Erythroblast (primary cell): Measurements from ENCODE around the gene UBE2G2.
A peak's percentile ranks its signal among the peaks of the same experiment; 100 is the strongest.

Experiments used
- DNase-seq, 2 experiments: peaks; one replicate each; lab custom pipeline; 2025; lab: John Stamatoyannopoulos, UW
- GATA1 ChIP-seq: IDR thresholded peaks from 2 replicates; pipeline ENCODE4 v1.6.1; 2011; ENCODE audit warnings: low read depth, mild to moderate bottlenecking, control low read depth, low read length, moderate library complexity
- POLR2A ChIP-seq: IDR thresholded peaks from 2 replicates; pipeline ENCODE4 v1.6.1; 2011; ENCODE audit warnings: mild to moderate bottlenecking, low read length

Gene UBE2G2, protein sequence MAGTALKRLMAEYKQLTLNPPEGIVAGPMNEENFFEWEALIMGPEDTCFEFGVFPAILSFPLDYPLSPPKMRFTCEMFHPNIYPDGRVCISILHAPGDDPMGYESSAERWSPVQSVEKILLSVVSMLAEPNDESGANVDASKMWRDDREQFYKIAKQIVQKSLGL

DNA sequence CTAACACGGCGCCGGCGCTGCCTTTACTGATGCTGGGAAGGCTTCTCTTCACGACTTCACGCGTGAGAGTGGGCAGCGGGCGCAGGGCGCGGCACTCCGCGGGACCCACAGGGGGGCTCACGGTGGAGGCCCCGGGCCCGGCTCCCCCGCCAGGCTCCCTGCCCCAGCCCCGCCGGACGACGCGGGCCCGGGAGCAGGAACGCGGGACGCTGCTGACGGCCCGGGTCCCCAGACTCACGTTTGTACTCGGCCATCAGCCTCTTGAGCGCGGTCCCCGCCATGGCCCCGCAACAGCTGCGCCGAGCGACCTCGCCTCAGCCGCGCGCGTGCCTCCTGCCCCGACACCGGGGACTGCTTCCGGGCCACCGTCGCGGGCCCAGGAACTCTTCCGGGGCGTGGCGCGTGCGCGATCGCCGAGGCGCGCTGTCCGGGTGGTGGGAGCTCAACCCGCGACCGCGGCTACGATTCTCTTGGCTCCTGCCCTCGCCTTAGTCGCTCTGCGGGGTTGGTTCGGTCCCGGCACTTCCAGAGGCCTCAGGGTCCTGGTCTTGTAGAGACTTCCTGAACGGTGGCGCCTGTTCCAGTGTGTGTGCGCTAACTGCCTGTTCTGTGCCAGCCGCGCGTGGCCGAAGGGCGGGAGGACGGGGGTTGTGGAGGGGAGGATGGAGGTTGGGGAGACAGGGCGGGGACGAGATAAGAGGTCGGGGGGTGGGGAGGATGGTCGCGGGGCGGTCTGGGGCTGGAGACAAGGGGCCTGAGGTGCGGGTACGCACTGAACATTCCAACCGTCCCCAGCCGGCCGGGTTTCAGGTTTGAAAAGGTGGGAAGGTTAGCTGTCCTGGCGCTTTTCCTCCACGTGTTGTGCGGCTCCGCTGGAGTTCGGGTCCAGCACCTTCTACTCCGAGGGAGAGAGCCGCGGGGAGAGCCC, at the start of gene UBE2G2:
Gene UBE2G2, minus strand, starts transcription at position 353 of the 928 bp plus-strand sequence. Its CDS starts 72 bp downstream, at position 281.
- TF ChIP-seq GATA1 (no peak), POLR2A (peak; percentile 83)
- peak; percentile 87 to 92 for DNase-seq

DNA sequence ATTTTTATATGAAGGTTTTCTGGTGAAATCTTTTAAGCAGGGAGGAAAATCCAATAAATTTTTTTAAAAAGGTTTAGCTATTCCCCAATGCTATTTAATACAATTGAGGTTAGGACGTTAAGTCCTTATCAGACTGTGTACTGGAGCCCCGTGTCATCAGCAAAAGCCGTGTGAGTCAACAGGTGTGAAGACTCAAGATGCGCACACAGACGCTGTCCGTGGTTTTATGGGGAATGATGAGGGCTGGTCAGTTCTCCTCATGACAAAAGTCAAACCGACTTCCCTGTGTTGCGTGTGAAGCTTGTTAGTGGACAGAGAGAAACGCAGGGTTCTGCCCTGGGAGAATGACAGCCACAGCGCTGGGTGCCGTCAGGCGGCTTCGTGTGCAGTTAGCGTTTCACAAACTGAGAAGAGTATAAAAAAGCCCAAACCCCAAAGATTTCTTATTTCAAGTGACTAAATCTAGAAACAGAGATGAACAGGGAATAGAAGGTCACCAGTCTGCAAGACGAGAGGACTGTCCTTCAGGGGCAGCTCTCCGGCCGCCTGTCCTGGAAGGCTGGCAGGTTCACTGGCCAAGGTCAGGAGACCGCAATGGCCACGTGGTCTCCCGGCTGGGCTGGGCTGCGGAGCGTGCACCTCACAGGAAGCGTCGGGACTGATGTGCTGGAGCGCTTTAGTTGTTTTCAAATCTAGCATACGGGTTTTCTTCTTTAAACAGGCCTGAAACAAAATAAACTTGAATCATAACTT, 49.5 kb upstream of the UBE2G2 start:
- no peak for DNase-seq
- TF ChIP-seq POLR2A, result no peak

DNA sequence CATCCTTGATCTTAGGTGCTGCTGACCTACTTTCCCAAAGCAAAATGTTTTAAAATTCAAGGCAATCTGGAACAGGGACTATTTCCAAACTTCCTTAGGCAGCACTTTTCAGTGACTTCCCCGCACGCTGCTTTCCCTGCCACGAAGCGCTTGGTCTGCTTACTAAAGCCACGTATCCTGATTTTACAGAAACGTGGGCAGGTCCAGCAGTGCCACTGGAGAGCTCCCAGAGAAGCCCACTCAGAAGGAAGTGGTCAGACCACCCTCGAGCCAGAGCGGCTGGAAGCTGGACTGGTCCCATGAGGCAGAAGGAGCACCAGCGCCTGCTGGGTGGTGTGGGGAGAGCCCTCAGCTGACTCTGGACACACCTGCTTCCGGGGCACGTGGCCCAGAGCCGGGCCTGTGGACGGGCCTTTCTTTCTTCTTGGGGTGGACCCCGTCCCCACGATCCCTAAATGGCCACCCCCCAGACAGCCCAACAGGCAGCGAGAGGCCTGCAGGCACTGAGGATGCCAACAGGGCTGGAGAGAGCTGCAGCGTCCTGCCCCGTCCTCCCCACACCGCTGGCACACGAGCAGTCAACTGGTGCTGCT, 48.7 kb upstream of the UBE2G2 start:
- TF ChIP-seq GATA1 (no peak), POLR2A (no peak)
- no peak for DNase-seq

DNA sequence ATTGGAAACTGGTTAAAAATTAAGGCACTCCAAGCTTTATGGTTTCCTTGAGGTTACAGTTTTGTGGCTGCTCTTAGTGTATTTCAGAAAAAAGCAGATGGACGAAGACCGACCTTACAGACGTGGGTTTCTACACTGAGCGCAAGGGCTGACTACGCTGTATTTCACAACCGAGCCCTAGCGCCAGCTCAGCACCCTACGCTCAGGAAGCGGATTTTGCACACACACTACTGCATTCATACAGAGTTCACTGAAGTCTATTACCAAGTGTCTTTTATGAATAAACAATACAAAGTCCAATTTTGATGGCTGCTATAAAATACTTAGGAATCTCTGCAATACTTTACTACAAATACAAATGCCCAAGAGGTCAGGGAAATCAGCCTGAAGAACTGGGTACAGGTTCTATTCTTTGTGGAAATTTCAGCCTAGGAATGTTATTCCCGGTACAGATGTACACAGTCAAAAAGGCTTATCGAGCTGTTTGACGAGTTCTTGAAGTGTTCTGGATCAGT, 48.1 kb upstream of the UBE2G2 start:
- no peak for TF ChIP-seq GATA1
- no peak for TF ChIP-seq POLR2A
- DNase-seq, result no peak

DNA sequence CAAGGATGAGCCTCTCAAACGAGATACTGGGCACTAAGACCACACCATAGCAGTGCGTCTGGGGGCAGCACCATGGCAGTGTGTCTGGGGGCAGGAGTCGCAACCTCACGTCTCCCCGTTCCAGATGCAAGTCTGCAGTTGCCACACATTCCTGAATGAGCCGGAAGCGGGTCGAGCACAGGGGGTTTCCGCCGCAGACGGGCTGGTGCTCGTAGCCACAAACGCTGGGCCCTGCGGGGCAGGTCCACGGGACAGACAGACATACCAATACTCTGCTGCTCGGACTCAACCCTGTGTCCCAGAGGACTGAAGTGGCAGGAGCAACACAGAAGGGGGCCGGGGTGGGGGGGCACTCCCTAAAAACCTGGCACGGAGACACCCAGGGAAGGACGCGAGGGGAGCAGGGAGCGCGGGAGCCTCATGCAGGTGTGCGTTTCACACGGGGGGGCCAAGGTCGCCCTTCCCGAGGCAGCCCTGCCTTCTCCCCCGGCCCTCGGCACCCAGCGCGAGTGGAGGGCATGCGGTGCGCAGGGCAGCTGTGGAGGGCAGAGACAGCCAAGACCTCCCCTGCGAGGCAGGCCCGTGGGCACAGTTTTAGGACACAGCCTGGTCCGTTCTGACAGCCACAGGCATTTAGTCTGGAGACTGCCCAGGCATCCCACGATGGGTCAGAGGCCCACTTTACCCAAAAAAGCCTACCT, 47.4 kb upstream of the UBE2G2 start:
- TF ChIP-seq GATA1 (no peak), POLR2A (no peak)
- DNase-seq, result no peak

DNA sequence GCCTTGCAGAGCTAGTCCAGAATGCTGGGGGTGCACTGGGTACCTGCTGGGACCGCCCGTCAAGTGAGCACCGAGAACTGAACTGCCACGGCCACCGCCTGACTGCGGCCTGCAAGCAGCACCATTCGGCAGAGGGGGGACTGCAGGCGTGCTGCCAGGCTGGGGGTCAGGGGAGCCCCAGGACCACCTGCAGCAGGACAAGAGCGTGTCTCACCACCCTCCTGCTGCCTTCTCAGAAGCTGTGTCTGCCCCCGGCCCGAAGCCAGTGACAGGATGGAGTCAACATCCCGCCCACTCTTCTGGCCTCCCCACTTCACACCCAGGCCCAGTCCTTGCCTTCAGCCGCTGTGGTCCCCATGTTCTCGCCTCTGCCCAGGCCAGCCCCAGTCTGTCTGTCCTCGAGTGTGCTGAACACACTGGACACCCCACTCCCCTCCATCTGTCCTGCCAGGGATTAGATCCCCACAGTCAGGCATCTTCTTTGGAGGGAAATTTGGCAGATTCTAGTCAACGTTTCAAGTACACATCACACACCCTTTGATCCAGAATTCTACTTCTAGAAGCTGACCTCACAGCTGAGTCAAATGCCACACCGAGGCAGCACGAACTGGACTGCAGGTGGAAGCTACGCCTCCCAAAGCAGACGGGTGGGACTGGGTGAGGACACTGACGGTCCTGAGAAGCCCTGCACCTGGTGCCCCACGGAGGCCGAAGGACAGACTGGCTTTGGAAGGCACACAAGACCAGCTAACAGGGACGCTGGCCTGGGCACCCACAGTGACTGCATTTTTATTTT, 45.8 kb upstream of the UBE2G2 start:
- TF ChIP-seq GATA1 (no peak), POLR2A (no peak)
- DNase-seq, result no peak

DNA sequence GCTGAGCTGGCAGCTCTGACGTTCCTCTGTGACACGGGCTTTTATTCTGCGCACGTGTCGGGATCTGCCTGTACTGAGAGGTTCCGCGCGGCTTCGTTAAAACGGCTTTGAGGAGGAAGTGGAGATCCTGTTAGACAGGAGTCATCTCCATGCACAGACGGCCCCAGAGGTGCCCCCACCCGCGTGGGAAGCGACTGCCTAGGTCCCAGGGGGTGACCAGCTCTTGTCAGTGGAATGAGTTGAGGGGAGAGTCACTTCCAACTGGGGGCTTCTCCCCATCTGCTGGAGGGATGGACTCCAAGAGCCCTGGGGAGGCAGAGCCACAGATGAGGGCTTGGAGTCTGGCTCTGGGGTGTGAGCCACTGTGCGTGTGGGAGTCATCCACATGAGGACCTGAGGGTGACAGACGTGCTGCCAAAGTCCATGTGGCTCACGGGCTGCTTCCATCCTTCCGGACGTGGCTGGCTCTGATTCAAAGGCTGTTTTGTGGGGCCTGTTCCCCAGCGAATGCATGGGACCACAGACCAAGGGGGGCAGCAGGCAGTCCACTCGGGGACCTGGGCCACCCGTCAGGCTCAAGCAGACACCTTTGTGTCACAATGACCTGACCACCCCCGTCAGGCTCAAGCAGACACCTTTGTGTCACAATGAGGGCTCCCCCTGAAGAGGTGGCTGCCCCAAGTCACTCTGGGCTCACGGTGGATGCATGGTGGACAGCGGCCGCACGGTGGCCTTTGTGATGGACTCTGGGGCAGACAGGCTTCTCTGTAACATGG, 45.1 kb upstream of the UBE2G2 start:
- no peak for TF ChIP-seq GATA1
- TF ChIP-seq POLR2A, result peak; percentile 9
- DNase-seq, result peak; percentile 51 to 52

DNA sequence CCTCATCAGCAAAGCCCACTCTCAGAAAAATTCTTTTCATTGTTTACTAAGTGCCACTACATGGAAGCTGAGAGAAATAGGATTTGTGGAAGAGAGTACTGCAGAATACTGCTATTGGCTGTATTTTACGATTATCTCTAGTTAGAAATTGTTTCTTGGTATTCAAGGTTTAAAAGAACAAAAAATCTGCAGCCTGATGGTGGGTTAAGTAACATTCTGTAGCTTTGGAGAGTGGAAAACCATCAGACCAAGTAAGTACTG, 44.5 kb upstream of the UBE2G2 start:
- TF ChIP-seq POLR2A (peak; percentile 5), GATA1 (no peak)
- no peak for DNase-seq

DNA sequence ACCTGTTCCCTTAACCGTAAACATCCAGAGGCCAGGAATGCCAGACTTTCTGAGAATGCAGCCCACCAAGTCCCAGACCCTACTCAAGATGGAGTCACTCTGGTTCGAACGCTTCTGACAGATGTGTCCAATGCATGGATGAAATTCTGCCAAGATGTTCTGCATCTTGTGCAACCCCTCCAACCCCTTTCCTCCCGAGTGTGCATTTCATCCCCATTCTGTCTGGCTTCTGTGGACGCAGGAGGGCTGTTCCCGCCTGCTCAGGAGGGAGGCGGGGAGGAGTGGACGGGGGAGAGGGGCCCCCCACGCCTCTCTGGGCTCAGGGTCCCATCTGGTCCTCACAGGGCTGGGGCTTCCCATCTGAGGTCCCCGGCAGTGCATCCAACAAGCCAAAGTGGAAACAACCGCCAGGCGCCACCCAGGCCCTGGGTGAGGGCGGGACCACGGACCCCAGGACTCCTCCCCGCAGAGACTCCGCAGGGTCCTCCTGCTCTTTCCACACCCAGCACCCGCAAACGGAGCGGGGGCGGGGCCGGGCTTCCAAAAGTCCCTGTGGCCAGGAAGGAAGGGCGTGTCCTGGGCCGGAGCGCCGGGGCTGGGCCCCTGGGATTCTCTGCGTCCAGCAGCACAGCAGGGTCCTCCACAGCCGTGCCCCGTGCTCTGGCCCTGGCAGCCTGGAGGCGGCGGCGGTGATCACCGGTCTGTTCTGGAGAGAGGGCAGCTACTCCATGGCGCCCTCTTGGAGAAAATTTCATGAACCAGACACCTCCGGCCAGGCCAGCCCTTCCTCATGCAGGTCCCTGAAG, 44.0 kb upstream of the UBE2G2 start:
- TF ChIP-seq POLR2A (peak; percentile 7), GATA1 (no peak)
- peak; percentile 75 to 79 for DNase-seq

DNA sequence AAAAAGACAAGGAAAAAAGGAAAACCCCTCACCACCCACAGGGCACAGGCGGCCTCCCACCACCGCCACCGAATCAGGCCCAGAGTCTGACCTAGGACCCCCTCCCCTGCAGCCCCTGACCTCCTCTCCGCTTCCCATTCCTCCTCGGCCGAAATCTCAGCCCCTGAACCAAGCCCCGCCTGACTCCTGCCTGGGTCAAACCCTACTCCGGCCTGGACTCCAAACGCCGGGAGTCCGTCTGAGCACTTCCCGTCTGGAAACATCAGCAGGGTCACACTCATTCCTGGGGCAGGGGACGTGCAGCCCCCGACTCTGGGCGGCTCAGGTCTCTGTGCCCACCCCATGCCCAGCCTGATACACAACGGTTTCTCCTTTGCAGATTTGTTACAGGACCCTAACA, 42.6 kb upstream of the UBE2G2 start:
- DNase-seq, result no peak
- no peak for TF ChIP-seq POLR2A
- no peak for TF ChIP-seq GATA1
